ENCODE measurements around the gene TPCN2.

The TPCN2 gene

DNA sequence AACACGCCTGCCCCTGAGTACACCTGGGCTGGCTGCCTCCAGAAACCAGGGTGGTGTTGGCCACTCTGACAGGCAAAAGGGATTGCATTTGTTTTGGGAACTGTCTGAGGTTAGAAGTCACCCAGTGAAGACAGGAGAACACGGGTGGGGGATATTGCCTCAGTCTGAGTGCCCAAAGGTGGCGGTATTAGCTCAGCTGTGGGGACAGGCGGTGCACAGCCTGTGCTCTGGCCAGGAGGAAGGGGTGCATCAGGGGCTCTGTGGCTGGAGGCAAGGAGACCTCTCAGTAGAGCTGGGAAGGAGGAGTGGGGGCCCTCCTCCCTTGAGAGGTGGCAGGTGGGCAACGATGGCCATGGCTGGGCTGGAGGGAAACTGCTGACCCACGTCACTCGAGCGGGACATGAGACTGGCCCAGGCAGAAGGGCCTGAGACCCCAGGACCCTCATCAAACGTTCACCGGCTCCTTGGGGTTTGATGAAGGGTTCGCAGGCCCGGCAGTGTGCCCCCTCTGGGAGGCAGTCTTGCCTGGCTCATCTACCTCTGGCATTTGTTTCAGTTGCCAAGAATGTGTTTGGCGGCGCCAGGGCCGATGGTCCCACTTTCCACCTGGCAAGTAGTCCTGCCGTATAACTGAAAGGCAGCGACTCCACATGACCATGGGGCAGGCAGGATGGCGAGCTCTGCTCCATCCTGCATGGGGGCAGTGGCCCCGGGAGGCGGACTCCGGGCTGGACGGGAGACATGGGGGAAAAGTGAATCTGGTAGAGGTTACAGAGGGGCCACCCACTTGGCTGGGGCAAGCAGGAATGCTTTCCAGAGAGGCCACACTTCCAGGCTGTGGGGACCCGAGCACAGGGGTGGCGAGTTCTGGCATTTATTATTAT, 54.2 kb downstream of the TPCN2 start:
- no peak overlapping the region for H3K27ac ChIP-seq
- no peak overlapping the region for H3K4me3 ChIP-seq
- TF ChIP-seq, protein P1, sequence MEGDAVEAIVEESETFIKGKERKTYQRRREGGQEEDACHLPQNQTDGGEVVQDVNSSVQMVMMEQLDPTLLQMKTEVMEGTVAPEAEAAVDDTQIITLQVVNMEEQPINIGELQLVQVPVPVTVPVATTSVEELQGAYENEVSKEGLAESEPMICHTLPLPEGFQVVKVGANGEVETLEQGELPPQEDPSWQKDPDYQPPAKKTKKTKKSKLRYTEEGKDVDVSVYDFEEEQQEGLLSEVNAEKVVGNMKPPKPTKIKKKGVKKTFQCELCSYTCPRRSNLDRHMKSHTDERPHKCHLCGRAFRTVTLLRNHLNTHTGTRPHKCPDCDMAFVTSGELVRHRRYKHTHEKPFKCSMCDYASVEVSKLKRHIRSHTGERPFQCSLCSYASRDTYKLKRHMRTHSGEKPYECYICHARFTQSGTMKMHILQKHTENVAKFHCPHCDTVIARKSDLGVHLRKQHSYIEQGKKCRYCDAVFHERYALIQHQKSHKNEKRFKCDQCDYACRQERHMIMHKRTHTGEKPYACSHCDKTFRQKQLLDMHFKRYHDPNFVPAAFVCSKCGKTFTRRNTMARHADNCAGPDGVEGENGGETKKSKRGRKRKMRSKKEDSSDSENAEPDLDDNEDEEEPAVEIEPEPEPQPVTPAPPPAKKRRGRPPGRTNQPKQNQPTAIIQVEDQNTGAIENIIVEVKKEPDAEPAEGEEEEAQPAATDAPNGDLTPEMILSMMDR (IDR thresholded peaks at IDR 0.05) = no peak
- no peak for DNase-seq (ENCODE audit: low spot score)

DNA sequence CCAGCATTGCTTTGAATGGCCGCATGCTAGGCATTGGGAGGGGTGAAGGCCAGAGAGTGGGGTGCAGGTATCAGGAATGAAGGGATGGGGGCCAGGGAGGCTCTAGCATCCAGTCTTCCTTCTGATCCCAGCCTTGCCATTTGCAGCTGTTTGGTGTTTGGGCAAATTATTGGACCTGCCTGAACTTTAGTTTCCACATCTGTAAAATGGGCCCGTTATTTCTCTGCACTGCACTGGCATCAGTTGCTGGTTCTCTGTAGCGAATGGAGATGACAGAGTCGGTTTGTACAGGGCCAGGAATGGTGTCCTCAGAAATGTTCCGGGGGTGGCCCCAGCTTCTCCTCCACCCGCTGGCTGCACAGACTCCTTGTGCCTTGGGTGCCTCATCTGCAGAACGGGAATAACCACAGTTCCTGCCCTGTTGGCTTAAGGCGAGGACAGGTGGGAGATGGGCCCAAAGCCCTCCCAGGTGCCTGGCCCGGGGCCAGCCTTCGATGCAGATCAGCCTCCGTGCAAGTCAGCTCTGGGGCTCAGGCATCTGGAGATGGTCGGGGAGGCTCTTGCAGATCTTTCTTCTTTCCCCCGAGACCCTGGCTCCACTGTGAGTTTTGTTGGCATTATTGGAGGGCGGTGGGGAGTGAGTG, 55.6 kb downstream of the TPCN2 start:
- DNase-seq (ENCODE audit: low spot score) = no peak
- Histone ChIP-seq H3K27ac (no peak overlapping the region), H3K4me3 (no peak overlapping the region)
- TF ChIP-seq, protein P1 (IDR thresholded peaks at IDR 0.05) = no peak

DNA sequence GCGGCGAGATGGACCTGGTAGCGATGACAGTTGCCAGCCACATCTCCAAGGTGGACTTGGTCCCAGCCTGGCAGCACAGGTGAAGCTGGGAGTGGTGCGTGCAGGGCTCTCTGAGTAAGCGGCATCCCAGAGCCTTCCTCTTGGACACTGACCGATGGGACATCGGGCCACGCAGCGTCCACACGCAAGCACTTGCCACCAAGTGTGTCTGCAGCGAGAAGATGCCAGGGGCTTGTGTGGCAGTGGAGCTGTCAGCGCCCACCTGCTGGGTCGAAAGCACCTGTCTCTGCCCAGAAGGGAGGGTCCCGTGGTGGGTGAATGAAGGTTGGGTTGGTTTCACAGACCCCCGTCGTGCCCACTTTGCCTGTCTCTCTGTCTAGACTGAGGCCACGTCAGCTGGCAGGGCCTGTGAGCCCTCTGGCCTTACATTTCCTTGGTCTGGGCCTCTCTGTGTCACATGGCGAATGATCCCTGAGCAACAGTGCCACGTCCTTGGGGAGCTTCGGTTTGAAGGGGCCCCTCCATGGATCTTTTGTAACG, 56.2 kb downstream of the TPCN2 start:
- no peak for DNase-seq (ENCODE audit: low spot score)
- Histone ChIP-seq H3K27ac (no peak overlapping the region), H3K4me3 (no peak overlapping the region)
- TF ChIP-seq, protein P1 (IDR thresholded peaks at IDR 0.05) = no peak

DNA sequence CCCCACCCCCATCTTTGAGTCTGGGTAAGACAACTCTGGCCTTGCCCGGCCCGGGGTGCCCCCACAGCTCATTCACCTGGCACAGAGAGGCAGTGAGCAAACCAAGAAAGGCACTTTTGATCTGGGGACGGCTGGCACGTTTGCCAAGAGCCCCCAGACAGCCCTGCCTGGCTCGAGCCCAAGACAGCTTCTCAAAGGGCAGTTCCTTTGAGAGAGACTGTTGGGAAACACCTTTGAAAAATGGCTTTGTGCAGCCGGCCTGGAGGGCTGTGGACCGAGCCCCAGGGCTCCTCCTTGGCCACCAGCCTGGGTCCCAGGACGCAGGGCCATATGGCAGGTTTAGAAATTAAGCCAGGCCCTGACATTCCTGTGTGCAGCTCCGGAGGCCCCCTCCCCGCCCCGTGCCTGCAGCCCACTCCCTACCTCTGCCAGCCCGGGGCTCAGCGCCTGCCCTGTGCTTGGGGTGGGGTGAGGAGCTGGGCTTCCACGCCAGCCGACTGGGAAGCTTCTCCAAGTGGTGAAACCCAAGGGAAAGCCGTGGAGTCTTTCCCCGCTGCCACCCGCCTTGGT, 56.8 kb downstream of the TPCN2 start:
- TF ChIP-seq, protein P1 (IDR thresholded peaks at IDR 0.05) = no peak
- H3K27ac ChIP-seq = no peak overlapping the region
- H3K4me3 ChIP-seq = no peak overlapping the region
- DNase-seq (ENCODE audit: low spot score) = no peak

DNA sequence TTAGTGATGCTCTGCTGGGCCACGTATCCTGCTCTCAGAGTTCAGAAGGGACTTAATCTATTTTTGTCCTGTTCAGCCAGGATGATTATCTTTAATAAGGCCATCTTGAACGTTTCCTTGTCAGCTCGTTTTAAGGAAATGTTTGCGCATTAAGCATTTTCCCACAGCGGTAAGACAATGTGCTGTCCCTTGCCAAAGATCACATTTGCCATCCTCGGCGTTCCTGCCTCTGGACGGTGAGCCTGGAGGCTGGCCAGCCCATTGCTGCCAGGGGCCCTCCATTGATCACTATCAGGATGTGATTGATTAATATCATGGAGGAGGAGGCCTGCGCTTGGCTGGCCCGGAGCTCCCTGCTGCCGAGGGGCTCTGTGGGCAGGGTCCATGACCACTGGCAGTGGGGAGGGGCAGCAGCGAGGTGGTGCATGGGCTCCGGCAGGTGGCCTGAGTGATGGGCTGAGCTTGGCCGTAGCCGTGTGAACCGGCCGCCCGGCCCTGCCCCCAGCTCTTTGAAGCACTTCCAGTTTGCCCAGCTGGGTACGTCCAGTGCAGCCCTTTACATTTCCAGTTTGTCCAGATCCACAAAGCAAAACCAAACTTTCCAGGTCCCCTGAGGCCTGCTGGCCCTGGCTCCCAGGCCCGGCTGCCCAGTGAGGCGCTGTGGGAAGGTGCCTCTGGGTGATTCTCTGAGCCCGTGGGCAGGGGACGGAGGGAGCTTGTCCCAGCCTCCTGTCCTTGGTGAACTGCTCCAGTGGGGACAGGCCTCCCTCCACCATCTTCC, 57.5 kb downstream of the TPCN2 start:
- Histone ChIP-seq H3K4me3 (no peak overlapping the region), H3K27ac (no peak overlapping the region)
- TF ChIP-seq, protein P1 (IDR thresholded peaks at IDR 0.05) = no peak
- DNase-seq (ENCODE audit: low spot score) = no peak

DNA sequence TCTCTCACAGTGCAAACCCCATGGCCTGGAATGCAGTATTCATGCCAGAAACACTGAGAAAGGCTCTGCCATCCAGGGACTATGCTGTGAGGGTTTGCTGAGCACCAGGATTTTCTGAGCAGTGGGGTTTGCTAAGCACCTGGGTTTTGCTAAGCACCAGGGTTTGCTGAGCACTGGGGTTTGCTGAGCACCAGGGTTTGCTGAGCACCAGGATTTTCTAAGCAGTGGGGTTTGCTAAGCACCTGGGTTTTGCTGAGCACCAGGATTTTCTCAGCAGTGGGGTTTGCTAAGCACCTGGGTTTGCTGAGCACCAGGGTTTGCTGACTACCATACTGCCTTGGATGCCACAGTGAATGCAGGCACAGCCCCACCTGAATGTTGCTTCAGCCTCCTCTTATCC, 58.7 kb downstream of the TPCN2 start:
- TF ChIP-seq, protein P1 (IDR thresholded peaks at IDR 0.05) = no peak
- Histone ChIP-seq H3K27ac (no peak overlapping the region), H3K4me3 (no peak overlapping the region)
- DNase-seq (ENCODE audit: low spot score) = no peak

All from coronary artery (tissue), 2 donors.